ENCODE measurements around the gene MTRF1.
"Not testable (repeated sequence)": the region's sequence is repeated elsewhere in the genome, so short reads cannot be mapped to it uniquely, and the experiment has no call there.

The MTRF1 gene

GRCh38 chr13:41294914-41295313 is 31.5 kb upstream of the MTRF1 start:
- Mint-ChIP-seq H3K9me3 (no peaks in the 10 kb centered on the region), H3K4me3 (no peak overlapping the region), H3K27me3 (no peaks in the 10 kb centered on the region), H3K4me1 (no peaks in the 10 kb centered on the region), H3K27ac (no peak overlapping the region), H3K36me3 (peaks cover 0 to 2% of the 10 kb centered on the region in 2 donors)
- DNase-seq: no peak
- ATAC-seq (replicated peaks): no peak

GRCh38 chr13:41293272-41293671 is 29.9 kb upstream of the MTRF1 start:
- Mint-ChIP-seq H3K4me1 (no peaks in the 10 kb centered on the region), H3K9me3 (peaks cover 0 to 3% of the 10 kb centered on the region in 2 donors), H3K4me3 (no peak overlapping the region), H3K36me3 (peaks cover 0 to 2% of the 10 kb centered on the region in 2 donors), H3K27me3 (no peaks in the 10 kb centered on the region), H3K27ac (no peak overlapping the region)
- ATAC-seq (replicated peaks) (no peak), DNase-seq (no peak)

GRCh38 chr13:41291246-41291645 is 27.9 kb upstream of the MTRF1 start:
- no peak overlapping the region for H3K4me3 Mint-ChIP-seq
- DNase-seq (no peak), ATAC-seq (replicated peaks) (no peak)
- H3K27ac Mint-ChIP-seq: no peak overlapping the region
- H3K27me3 Mint-ChIP-seq: no peaks in the 10 kb centered on the region
- no peaks in the 10 kb centered on the region for H3K4me1 Mint-ChIP-seq
- H3K9me3 Mint-ChIP-seq: peaks cover 0 to 3% of the 10 kb centered on the region in 2 donors
- H3K36me3 Mint-ChIP-seq: peaks cover 0 to 2% of the 10 kb centered on the region in 2 donors

GRCh38 chr13:41289463-41289881 is 26.1 kb upstream of the MTRF1 start:
- no peak overlapping the region for H3K27ac Mint-ChIP-seq
- peaks cover 0 to 2% of the 10 kb centered on the region in 2 donors for H3K36me3 Mint-ChIP-seq
- no peaks in the 10 kb centered on the region for H3K27me3 Mint-ChIP-seq
- DNase-seq (no peak), ATAC-seq (replicated peaks) (no peak)
- no peaks in the 10 kb centered on the region for H3K4me1 Mint-ChIP-seq
- no peak overlapping the region for H3K4me3 Mint-ChIP-seq
- peaks cover 0 to 3% of the 10 kb centered on the region in 2 donors for H3K9me3 Mint-ChIP-seq

- ATAC-seq (replicated peaks): no peak
- Mint-ChIP-seq H3K4me1 (peaks cover 5 to 13% of the 10 kb centered on the region in 2 donors), H3K27me3 (no peaks in the 10 kb centered on the region), H3K9me3 (peaks cover 0 to 3% of the 10 kb centered on the region in 2 donors), H3K27ac (no peak overlapping the region), H3K36me3 (no peaks in the 10 kb centered on the region), H3K4me3 (no peak overlapping the region)
- DNase-seq: no peak
Measured at GRCh38 chr13:41286370-41286769, 23.0 kb upstream of the MTRF1 start.

- no peak overlapping the region for H3K27ac Mint-ChIP-seq
- no peak overlapping the region for H3K4me3 Mint-ChIP-seq
- H3K27me3 Mint-ChIP-seq: no peaks in the 10 kb centered on the region
- no peaks in the 10 kb centered on the region for H3K36me3 Mint-ChIP-seq
- ATAC-seq (replicated peaks) (no peak), DNase-seq (no peak)
- H3K4me1 Mint-ChIP-seq: peaks cover 5 to 13% of the 10 kb centered on the region in 2 donors
- peaks cover 0 to 3% of the 10 kb centered on the region in 2 donors for H3K9me3 Mint-ChIP-seq
Measured at GRCh38 chr13:41284512-41285288, 21.3 kb upstream of the MTRF1 start.

- H3K9me3 Mint-ChIP-seq: no peaks in the 10 kb centered on the region
- H3K36me3 Mint-ChIP-seq: no peaks in the 10 kb centered on the region
- no peak for DNase-seq
- H3K4me3 Mint-ChIP-seq: no peak overlapping the region
- no peak overlapping the region for H3K27ac Mint-ChIP-seq
- peak; percentile 92 to 95 for ATAC-seq (replicated peaks)
- no peaks in the 10 kb centered on the region for H3K27me3 Mint-ChIP-seq
- H3K4me1 Mint-ChIP-seq: peaks cover 5 to 13% of the 10 kb centered on the region in 2 donors
Measured at GRCh38 chr13:41282129-41282571, 18.8 kb upstream of the MTRF1 start.

GRCh38 chr13:41279156-41279555 is 15.8 kb upstream of the MTRF1 start:
- H3K27me3 Mint-ChIP-seq; H3K27ac Mint-ChIP-seq; ATAC-seq (replicated peaks); H3K9me3 Mint-ChIP-seq; H3K36me3 Mint-ChIP-seq; H3K4me3 Mint-ChIP-seq; DNase-seq: not testable (repeated sequence)
- H3K4me1 Mint-ChIP-seq: peaks cover 5 to 13% of the 10 kb centered on the region in 2 donors

GRCh38 chr13:41276824-41277223 is 13.4 kb upstream of the MTRF1 start:
- no peaks in the 10 kb centered on the region for H3K9me3 Mint-ChIP-seq
- no peak overlapping the region for H3K4me3 Mint-ChIP-seq
- no peaks in the 10 kb centered on the region for H3K36me3 Mint-ChIP-seq
- peaks cover 4 to 5% of the 10 kb centered on the region in 2 donors for H3K4me1 Mint-ChIP-seq
- DNase-seq: no peak
- no peak for ATAC-seq (replicated peaks)
- H3K27ac Mint-ChIP-seq: no peak overlapping the region
- no peaks in the 10 kb centered on the region for H3K27me3 Mint-ChIP-seq

- H3K27ac Mint-ChIP-seq: no peak overlapping the region
- no peaks in the 10 kb centered on the region for H3K36me3 Mint-ChIP-seq
- no peaks in the 10 kb centered on the region for H3K9me3 Mint-ChIP-seq
- peaks cover 7 to 16% of the 10 kb centered on the region in 2 donors for H3K4me1 Mint-ChIP-seq
- no peak overlapping the region for H3K4me3 Mint-ChIP-seq
- H3K27me3 Mint-ChIP-seq: no peaks in the 10 kb centered on the region
- ATAC-seq (replicated peaks) (no peak), DNase-seq (no peak)
Measured at GRCh38 chr13:41274881-41275280, 11.5 kb upstream of the MTRF1 start.

GRCh38 chr13:41273831-41274441 is 10.6 kb upstream of the MTRF1 start:
- DNase-seq (no peak), ATAC-seq (replicated peaks) (no peak)
- peaks cover 7 to 16% of the 10 kb centered on the region in 2 donors for H3K4me1 Mint-ChIP-seq
- no peaks in the 10 kb centered on the region for H3K9me3 Mint-ChIP-seq
- no peak overlapping the region for H3K4me3 Mint-ChIP-seq
- no peaks in the 10 kb centered on the region for H3K27me3 Mint-ChIP-seq
- H3K36me3 Mint-ChIP-seq: no peaks in the 10 kb centered on the region
- no peak overlapping the region for H3K27ac Mint-ChIP-seq

- peaks cover 7 to 16% of the 10 kb centered on the region in 2 donors for H3K4me1 Mint-ChIP-seq
- no peaks in the 10 kb centered on the region for H3K27me3 Mint-ChIP-seq
- H3K27ac Mint-ChIP-seq: peak overlapping the region; percentile 49
- peaks cover 0 to 4% of the 10 kb centered on the region in 2 donors for H3K9me3 Mint-ChIP-seq
- peaks cover 3% of the 10 kb centered on the region in 2 donors for H3K36me3 Mint-ChIP-seq
- no peak for DNase-seq
- H3K4me3 Mint-ChIP-seq: peak overlapping the region in 1 of 2 donors; percentile 37
- peak; percentile 73 to 74 for ATAC-seq (replicated peaks)
Measured at GRCh38 chr13:41271456-41272285, 8.3 kb upstream of the MTRF1 start.

- H3K4me1 Mint-ChIP-seq: peaks cover 7 to 16% of the 10 kb centered on the region in 2 donors
- peaks cover 0 to 4% of the 10 kb centered on the region in 2 donors for H3K9me3 Mint-ChIP-seq
- H3K4me3 Mint-ChIP-seq: no peak overlapping the region
- H3K27ac Mint-ChIP-seq: no peak overlapping the region
- DNase-seq: no peak
- H3K36me3 Mint-ChIP-seq: peaks cover 3% of the 10 kb centered on the region in 2 donors
- no peaks in the 10 kb centered on the region for H3K27me3 Mint-ChIP-seq
- no peak for ATAC-seq (replicated peaks)
Measured at GRCh38 chr13:41268764-41269163, 5.4 kb upstream of the MTRF1 start.

- DNase-seq (no peak), ATAC-seq (replicated peaks) (no peak)
- Mint-ChIP-seq H3K27ac (peak overlapping the region; percentile 42), H3K9me3 (peaks cover 0 to 4% of the 10 kb centered on the region in 2 donors), H3K4me3 (no peak overlapping the region), H3K27me3 (no peaks in the 10 kb centered on the region), H3K4me1 (peaks cover 7 to 22% of the 10 kb centered on the region in 2 donors), H3K36me3 (peaks cover 3% of the 10 kb centered on the region in 2 donors)
Measured at GRCh38 chr13:41267106-41267505, 3.7 kb upstream of the MTRF1 start.
